Astrocyte (in vitro differentiated cells and primary cell): ENCODE measurements around the gene SLC22A14.

Source experiments
- EZH2 ChIP-seq: IDR thresholded peaks from 2 replicates; pipeline ENCODE4 v1.6.1; 2012; ENCODE audit warnings: mild to moderate bottlenecking, low read length, inconsistent platforms; ENCODE audit not compliant: insufficient read depth
- TF ChIP-seq, protein P1 (sequence below): IDR thresholded peaks from 2 replicates; pipeline ENCODE4 v1.5.1; 2011; ENCODE audit warnings: low read depth, mild to moderate bottlenecking, inconsistent platforms, low read length, moderate library complexity; ENCODE audit not compliant: insufficient read depth

DNA sequence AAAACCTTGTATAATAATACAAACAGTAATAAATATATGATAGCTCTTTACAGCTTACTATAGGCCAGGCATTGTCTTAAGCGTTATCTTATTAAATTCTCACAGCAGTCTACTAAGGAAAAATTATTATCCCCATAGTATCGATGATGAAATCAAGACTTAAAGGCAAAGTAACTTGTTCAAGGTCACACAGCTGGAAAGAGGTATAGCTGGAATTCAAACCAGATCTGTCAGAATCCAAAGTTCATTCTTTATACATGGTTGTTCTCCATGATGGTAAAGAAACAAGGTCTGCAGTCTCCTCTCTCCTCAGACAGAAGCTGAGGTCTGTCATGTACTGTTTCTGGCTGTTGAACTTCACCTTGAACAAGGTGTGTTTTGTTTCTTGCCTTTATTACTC lies 31.9 kb upstream of the SLC22A14 start:
- TF ChIP-seq, protein P1, sequence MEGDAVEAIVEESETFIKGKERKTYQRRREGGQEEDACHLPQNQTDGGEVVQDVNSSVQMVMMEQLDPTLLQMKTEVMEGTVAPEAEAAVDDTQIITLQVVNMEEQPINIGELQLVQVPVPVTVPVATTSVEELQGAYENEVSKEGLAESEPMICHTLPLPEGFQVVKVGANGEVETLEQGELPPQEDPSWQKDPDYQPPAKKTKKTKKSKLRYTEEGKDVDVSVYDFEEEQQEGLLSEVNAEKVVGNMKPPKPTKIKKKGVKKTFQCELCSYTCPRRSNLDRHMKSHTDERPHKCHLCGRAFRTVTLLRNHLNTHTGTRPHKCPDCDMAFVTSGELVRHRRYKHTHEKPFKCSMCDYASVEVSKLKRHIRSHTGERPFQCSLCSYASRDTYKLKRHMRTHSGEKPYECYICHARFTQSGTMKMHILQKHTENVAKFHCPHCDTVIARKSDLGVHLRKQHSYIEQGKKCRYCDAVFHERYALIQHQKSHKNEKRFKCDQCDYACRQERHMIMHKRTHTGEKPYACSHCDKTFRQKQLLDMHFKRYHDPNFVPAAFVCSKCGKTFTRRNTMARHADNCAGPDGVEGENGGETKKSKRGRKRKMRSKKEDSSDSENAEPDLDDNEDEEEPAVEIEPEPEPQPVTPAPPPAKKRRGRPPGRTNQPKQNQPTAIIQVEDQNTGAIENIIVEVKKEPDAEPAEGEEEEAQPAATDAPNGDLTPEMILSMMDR, result no peak
- TF ChIP-seq EZH2, result no peak
